ENCODE data around the gene SLC4A7. TPM values are rescaled to one million over a fixed set of nuclear protein-coding genes. Genes with fewer than 3 reads are reported as not detected.

Gene SLC4A7
- total and polyA plus RNA-seq, 4 donors: 3.3 to 87.1 (median 11.9) TPM

GRCh38 chr3:27326202-27326601, 158.0 kb downstream of the SLC4A7 start:
- Histone ChIP-seq H3K9ac (ENCODE audit: insufficient read depth in 1 of 2, low read length in 2 of 2) (no peak overlapping the region), H3K9me3 (ENCODE audit: control insufficient read depth in 4 of 4, insufficient read depth in 3 of 4, low read length in 3 of 4) (no peaks in the 10 kb centered on the region), H3K4me3 (no peak overlapping the region), H3K4me1 (ENCODE audit: control insufficient read depth in 5 of 5, insufficient read depth in 5 of 5, low read length in 5 of 5) (peaks cover 1 to 13% (median 9%) of the 10 kb centered on the region in 5 donors), H3K27me3 (ENCODE audit: control insufficient read depth in 3 of 3, insufficient read depth in 3 of 3, low read length in 2 of 3) (no peaks in the 10 kb centered on the region), H3K36me3 (ENCODE audit: control insufficient read depth in 4 of 4, insufficient read depth in 4 of 4, low read length in 4 of 4) (no peaks in the 10 kb centered on the region), H3K27ac (ENCODE audit: low read depth in 1 of 2, low read length in 1 of 2) (no peak overlapping the region)
- DNase-seq (no peak), ATAC-seq (ENCODE audit: insufficient read depth, low FRiP score) (no peak)
- WGBS, 2 donors: 82 to 88% methylated on average over 1 of the region's 1 CpG
- TF ChIP-seq CTCF (IDR thresholded peaks at IDR 0.05; ENCODE audit: control extremely low read depth, extremely low read depth): no peak

- no peak overlapping the region for H3K9ac ChIP-seq (ENCODE audit: insufficient read depth in 1 of 2, low read length in 2 of 2)
- no peaks in the 10 kb centered on the region for H3K36me3 ChIP-seq (ENCODE audit: control insufficient read depth in 4 of 4, insufficient read depth in 4 of 4, low read length in 4 of 4)
- 60 to 80% methylated on average over 1 of the region's 1 CpG for WGBS, 2 donors
Observed at GRCh38 chr3:27325419-27325818, 158.8 kb downstream of the SLC4A7 start.

GRCh38 chr3:27324686-27325085, 159.5 kb downstream of the SLC4A7 start:
- no peak for ATAC-seq (ENCODE audit: insufficient read depth, low FRiP score)
- TF ChIP-seq CTCF (IDR thresholded peaks at IDR 0.05; ENCODE audit: control extremely low read depth, extremely low read depth): no peak
- Histone ChIP-seq H3K4me1 (ENCODE audit: control insufficient read depth in 5 of 5, insufficient read depth in 5 of 5, low read length in 5 of 5) (peaks cover 1 to 21% (median 11%) of the 10 kb centered on the region in 5 donors), H3K27me3 (ENCODE audit: control insufficient read depth in 3 of 3, insufficient read depth in 3 of 3, low read length in 2 of 3) (no peaks in the 10 kb centered on the region), H3K36me3 (ENCODE audit: control insufficient read depth in 4 of 4, insufficient read depth in 4 of 4, low read length in 4 of 4) (no peaks in the 10 kb centered on the region), H3K9ac (ENCODE audit: insufficient read depth in 1 of 2, low read length in 2 of 2) (no peak overlapping the region), H3K27ac (ENCODE audit: low read depth in 1 of 2, low read length in 1 of 2) (no peak overlapping the region), H3K9me3 (ENCODE audit: control insufficient read depth in 4 of 4, insufficient read depth in 3 of 4, low read length in 3 of 4) (no peaks in the 10 kb centered on the region), H3K4me3 (no peak overlapping the region)
- WGBS, 2 donors: 86 to 91% methylated on average over 2 of the region's 2 CpGs
- DNase-seq: no peak

More at GRCh38 chr3:27325419-27325818, 158.8 kb downstream of the SLC4A7 start:
- Histone ChIP-seq H3K4me1 (ENCODE audit: control insufficient read depth in 5 of 5, insufficient read depth in 5 of 5, low read length in 5 of 5) (peaks cover 1 to 15% (median 10%) of the 10 kb centered on the region in 5 donors), H3K27ac (ENCODE audit: low read depth in 1 of 2, low read length in 1 of 2) (peak overlapping the region in 1 of 2 donors; percentile 51), H3K9me3 (ENCODE audit: control insufficient read depth in 4 of 4, insufficient read depth in 3 of 4, low read length in 3 of 4) (no peaks in the 10 kb centered on the region), H3K4me3 (no peak overlapping the region), H3K27me3 (ENCODE audit: control insufficient read depth in 3 of 3, insufficient read depth in 3 of 3, low read length in 2 of 3) (no peaks in the 10 kb centered on the region)
- ATAC-seq (ENCODE audit: insufficient read depth, low FRiP score) (no peak), DNase-seq (no peak)
- no peak for TF ChIP-seq CTCF (IDR thresholded peaks at IDR 0.05; ENCODE audit: control extremely low read depth, extremely low read depth)

- DNase-seq: no peak
- ATAC-seq (ENCODE audit: insufficient read depth, low FRiP score): no peak
- Histone ChIP-seq H3K9me3 (ENCODE audit: control insufficient read depth in 4 of 4, insufficient read depth in 3 of 4, low read length in 3 of 4) (no peaks in the 10 kb centered on the region), H3K9ac (ENCODE audit: insufficient read depth in 1 of 2, low read length in 2 of 2) (no peak overlapping the region), H3K27me3 (ENCODE audit: control insufficient read depth in 3 of 3, insufficient read depth in 3 of 3, low read length in 2 of 3) (no peaks in the 10 kb centered on the region), H3K36me3 (ENCODE audit: control insufficient read depth in 4 of 4, insufficient read depth in 4 of 4, low read length in 4 of 4) (no peaks in the 10 kb centered on the region), H3K4me3 (no peak overlapping the region), H3K27ac (ENCODE audit: low read depth in 1 of 2, low read length in 1 of 2) (no peak overlapping the region), H3K4me1 (ENCODE audit: control insufficient read depth in 5 of 5, insufficient read depth in 5 of 5, low read length in 5 of 5) (peaks cover 1 to 21% (median 12%) of the 10 kb centered on the region in 5 donors)
- 71 to 87% methylated on average over 3 of the region's 3 CpGs for WGBS, 2 donors
- TF ChIP-seq CTCF (IDR thresholded peaks at IDR 0.05; ENCODE audit: control extremely low read depth, extremely low read depth): no peak
Observed at GRCh38 chr3:27323087-27323570, 161.1 kb downstream of the SLC4A7 start.

All from lung (tissue), 12 donors.